ENCODE results near the gene ACTL9.
"Not testable (repeated sequence)": the region's sequence is repeated elsewhere in the genome, so short reads cannot be mapped to it uniquely, and the experiment has no call there.

Gene ACTL9, protein sequence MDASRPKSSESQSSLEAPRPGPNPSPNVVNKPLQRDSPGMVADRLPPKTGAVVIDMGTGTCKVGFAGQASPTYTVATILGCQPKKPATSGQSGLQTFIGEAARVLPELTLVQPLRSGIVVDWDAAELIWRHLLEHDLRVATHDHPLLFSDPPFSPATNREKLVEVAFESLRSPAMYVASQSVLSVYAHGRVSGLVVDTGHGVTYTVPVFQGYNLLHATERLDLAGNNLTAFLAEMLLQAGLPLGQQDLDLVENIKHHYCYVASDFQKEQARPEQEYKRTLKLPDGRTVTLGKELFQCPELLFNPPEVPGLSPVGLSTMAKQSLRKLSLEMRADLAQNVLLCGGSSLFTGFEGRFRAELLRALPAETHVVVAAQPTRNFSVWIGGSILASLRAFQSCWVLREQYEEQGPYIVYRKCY

DNA sequence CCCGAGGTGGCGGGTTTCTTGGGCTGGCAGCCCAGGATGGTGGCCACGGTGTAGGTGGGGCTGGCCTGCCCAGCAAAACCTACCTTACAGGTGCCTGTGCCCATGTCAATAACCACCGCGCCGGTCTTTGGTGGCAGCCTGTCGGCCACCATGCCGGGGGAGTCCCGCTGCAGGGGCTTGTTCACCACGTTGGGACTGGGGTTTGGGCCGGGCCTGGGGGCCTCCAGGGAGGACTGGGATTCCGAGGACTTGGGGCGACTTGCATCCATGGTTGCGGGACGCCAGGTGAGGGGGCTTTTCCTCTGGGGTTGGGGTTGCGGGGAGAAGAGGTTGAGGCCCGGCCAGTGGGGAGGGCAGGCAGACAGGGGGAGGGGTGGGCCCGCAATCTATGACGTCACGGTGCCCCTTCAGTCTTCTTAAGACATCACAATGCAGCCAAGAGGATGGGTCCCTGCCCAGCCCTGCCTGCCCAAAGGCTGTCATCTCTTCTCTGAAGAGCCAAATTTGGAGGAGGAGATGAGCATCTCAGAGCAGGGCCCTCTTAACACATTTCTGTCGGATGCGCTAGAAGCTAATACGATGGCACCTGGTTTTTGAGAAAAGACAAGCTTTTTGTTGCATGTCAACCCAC is at the start of gene ACTL9:
TSS of gene ACTL9 (minus strand) at position 363 of the 631 bp plus-strand sequence. CDS start at position 269, 94 bp downstream.
- no peak for DNase-seq (ENCODE audit: low spot score)

DNA sequence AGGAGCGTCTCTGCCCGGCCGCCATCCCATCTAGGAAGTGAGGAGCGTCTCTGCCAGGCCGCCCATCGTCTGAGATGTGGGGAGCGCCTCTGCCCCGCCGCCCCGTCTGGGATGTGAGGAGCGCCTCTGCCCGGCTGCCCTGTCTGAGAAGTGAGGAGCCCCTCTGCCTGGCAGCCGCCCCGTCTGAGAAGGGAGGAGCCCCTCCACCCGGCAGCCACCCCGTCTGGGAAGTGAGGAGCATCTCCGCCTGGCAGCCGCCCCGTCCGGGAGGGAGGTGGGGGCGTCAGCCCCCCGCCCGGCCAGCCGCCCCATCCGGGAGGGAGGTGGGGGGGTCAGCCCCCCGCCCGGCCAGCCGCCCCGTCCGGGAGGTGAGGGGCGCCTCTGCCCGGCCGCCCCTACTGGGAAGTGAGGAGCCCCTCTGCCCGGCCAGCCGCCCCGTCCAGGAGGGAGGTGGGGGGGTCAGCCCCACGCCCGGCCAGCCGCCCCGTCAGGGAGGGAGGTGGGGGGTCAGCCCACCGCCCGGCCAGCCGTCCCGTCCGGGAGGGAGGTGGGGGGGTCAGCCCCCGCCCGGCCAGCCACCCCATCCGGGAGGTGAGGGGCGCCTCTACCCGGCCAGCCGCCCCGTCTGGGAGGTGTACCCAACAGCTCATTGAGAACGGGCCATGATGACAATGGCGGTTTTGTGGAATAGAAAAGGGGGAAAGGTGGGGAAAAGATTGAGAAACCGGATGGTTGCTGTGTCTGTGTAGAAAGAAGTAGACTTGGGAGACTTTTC is 40.9 kb upstream of the ACTL9 start:
- DNase-seq (ENCODE audit: low spot score): not testable (repeated sequence)

DNA sequence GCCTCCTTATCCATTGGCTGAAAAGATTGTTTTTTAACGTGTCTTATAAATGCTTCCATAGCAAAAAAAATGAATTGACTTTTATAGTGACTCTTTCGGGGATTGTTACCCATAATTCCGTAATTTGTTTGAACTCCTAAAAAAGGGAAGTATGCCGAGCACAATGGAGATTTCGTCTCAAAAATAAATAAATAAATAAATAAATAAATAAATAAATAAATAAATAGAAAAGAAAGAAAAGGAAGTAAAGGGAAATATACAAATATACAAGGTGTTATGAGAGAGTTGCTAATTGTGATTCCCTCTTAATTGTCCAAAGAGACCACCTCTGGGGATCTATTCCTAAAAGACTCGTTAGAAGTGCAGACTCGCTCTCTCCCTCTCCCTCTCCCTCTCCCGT is 39.8 kb upstream of the ACTL9 start:
- no peak for DNase-seq (ENCODE audit: low spot score)

DNA sequence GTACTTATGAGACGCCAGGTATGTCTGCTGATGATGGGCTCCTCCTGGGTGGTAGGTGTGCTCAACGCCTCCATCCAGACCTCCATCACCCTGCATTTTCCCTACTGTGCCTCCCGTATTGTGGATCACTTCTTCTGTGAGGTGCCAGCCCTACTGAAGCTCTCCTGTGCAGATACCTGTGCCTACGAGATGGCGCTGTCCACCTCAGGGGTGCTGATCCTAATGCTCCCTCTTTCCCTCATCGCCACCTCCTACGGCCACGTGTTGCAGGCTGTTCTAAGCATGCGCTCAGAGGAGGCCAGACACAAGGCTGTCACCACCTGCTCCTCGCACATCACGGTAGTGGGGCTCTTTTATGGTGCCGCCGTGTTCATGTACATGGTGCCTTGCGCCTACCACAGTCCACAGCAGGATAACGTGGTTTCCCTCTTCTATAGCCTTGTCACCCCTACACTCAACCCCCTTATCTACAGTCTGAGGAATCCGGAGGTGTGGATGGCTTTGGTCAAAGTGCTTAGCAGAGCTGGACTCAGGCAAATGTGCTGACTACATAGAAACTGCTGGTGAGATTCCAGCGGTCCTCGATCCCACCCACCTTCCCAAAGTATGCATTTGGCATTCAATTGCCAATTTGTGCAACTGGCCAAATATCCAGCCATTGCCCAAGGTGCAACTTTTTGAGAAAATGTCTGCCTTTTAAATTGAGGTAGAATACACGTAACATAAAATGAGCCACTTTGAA is 33.0 kb upstream of the ACTL9 start:
- no peak for DNase-seq (ENCODE audit: low spot score)

DNA sequence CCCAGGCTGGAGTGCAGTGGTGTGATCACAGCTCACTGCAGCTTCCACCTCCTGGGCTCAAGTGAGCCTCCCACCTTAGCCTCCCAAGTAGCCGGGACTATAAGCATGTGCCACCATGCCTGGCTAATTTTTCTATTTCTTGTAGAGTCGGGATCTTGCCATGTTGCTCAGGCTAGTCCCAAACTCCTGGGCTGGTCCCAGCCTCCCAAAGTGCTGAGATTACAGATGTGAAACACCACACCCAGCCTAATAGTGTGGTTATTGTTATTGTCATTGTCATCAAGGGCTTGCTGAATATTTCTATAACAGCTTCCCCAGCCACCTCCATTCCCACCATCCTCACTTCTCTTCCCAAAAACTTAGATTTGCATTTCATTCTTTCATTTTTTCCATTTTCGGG is 25.7 kb upstream of the ACTL9 start:
- DNase-seq (ENCODE audit: low spot score): no peak

DNA sequence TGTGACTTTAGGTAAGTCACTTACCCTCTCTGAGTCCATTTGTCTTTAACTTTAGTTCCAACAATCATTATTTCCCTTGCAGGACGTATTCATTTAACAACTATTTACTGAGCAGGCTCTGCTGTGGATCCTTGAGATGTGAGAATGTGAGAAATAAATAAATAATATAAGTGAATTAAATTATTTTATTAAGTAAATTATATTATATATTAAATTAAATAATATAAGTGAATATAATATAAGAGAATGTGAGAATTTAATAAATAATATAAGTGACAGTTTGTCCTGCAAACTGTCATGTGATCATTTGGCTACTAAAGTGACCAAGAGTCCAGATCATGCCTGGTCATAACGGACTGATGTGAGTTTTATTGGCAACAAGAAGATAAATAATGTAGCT is 23.4 kb upstream of the ACTL9 start:
- DNase-seq (ENCODE audit: low spot score): no peak

DNA sequence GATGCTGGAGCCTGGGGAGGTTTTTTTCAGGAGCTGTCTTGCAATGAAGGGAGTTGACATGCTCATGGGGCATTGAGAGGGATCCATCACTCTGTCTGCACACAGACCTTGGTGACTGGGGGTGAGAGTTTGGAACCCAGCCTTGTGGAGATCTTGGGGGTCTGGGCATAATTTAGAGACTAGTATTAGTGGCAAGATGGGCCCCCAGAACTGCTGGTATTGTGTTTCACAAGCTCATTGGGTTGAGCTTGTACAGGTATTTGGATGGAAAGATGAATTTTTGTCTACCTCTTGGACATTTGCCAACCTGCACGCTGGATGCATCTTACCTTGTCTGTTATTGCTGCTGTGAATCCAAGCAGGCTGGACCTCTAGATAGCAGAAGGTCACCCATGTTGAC is 22.7 kb upstream of the ACTL9 start, which contains the start of gene OR2Z1:
TSS of gene OR2Z1 (plus strand) at position 301 of the 400 bp plus-strand sequence. CDS start 9,395 bp downstream, outside the sequence.
- no peak for DNase-seq (ENCODE audit: low spot score)

DNA sequence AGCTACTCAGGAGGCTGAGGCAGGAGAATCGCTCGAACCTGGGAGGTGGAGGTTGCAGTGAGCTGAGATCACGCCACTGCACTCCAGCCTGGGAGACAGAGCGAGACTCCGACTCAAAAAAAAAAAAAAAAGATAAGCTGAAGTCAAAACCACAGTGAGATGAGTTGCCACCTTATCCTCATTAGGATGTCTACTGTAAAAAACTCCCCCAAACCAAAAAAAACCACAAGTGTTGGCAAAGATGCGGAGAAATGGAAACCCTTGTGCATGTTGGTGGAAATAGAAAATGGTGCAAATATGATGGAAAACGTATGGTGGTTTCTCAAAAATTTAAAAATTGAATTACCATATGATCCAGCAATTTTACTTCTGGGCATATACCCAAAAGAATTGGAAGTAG is 11.7 kb upstream of the ACTL9 start:
- not testable (repeated sequence) for DNase-seq (ENCODE audit: low spot score)

DNA sequence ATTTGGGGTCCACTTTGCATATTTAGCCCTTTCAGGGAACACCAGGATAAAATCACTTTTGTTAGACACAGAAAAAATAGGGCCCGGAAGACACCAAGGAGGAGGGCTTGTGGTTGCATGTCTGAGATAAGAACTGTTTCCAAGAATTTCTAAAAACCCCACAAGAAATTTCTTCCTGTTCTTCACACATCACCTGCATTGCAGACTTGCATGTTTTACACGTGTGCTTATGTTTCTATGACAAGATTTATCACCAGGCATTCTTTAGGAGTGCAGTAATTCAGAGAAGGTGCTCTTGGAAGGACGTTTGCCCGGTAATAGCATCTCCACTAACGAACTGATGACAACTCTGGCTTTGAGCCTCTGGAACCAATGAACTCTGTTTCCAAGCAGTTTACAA is 7.1 kb upstream of the ACTL9 start:
- DNase-seq (ENCODE audit: low spot score): no peak

DNA sequence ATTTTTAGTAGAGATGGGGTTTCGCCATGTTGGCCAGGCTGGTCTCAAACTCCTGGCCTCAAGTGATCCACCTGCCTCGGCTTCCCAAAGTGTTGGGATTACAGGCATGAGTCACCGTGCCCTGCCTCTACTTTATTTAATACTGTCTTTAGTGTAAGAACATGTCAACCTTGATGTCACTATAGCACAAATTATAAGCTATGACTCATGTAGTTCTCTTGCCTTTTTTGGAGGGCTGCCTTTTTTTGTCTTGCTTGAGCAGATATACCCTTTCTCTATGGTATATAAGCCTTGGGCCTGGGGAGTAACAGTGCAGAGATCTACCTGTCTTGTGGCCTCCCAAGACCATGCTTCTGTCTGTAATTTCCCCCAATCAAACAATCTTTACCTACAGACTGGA is 6.7 kb upstream of the ACTL9 start:
- not testable (repeated sequence) for DNase-seq (ENCODE audit: low spot score)

DNA sequence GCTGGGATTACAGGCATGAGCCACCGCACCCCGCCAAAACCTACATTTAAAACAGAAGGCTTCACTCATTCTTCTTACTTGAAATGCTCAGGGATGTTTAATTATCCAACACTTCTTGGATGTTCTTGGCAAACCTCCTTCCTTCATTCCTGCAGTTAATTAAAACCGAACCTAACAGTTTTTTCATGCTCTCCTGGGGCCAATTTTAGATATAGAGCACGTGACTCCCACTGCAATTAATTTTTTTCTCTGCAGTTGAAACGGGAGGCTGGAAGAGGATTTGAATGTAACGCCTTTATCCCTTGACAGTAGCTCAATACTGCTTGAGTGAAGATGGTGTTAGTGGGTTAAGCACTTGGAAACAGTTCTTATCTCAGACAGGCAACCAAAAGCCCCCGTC is 4.6 kb upstream of the ACTL9 start:
- no peak for DNase-seq (ENCODE audit: low spot score)

DNA sequence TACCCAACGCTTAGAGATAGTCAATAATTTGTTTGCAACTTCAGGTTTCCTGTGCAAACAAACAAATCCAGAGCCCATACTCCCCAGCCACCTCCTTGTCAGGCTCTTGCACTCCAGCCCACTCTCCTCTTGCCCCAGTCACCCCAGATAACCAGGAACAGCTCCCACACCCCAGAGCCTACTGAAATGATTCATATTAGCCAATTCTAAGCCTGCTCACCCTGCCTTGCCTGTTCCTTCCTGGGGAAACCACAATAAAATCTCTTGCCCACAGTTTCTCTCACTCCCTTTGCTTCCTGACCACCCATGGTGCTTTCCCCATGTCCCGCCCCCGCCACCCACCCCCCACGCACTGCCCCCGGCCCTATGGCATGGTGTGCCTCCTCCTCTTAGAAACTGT is 3.8 kb upstream of the ACTL9 start:
- no peak for DNase-seq (ENCODE audit: low spot score)

DNA sequence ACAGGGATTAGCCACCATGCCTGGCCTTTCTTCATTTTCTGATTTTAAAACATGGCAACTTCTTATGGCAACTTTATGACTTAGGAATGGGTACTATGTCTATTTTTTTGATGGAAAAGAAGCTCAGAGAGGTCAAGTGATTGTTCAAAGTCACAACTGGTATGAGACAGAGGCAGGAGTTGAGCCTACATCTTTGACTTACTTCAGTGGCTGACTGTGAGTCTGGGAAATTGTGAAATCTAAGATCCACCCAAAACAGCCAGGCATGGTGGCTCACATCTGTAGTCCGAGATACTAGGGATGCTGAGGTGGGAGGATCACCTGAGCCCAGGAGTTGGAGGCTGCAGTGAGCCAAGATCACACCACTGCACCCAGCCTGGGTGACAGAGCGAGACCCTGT is 2.4 kb upstream of the ACTL9 start:
- no peak for DNase-seq (ENCODE audit: low spot score)

DNA sequence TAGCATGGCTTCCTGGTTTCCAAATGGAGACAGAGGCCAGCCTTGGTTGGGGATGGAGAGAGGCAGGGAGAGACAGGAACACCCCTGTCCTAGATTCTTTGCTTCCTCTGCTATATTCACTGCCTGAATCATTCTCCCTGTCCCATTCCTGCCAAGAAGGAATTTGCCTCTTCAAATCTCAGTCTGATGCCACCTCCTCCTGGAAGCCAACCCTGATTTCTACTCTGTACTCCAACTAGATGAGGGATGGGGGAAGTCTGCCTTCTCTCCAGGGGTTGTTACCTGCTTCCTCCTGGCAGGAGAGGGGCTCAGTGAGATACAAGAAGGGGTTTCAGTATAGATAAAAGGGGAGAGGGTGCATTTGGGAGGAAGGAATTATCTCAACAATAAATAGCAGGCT is 1.3 kb upstream of the ACTL9 start:
- DNase-seq (ENCODE audit: low spot score): no peak

DNA sequence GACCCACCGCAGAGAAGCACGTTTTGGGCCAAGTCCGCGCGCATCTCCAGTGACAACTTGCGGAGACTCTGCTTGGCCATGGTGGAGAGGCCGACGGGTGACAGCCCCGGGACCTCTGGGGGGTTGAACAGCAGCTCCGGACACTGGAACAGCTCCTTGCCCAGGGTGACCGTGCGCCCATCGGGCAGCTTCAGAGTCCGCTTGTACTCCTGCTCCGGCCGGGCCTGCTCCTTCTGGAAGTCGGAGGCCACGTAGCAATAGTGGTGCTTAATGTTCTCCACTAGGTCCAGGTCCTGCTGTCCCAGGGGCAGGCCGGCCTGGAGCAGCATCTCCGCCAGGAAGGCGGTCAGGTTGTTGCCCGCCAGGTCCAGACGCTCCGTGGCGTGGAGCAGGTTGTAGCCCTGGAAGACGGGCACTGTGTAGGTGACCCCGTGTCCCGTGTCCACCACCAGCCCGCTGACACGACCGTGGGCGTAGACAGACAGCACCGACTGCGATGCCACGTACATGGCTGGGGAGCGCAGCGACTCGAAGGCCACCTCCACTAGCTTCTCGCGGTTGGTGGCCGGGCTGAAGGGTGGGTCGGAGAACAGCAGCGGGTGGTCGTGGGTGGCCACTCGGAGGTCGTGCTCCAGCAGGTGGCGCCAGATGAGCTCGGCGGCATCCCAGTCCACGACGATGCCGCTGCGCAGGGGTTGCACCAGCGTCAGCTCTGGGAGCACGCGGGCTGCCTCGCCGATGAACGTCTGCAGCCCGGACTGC is 743 bp downstream of the ACTL9 start:
- no peak for DNase-seq (ENCODE audit: low spot score)

DNA sequence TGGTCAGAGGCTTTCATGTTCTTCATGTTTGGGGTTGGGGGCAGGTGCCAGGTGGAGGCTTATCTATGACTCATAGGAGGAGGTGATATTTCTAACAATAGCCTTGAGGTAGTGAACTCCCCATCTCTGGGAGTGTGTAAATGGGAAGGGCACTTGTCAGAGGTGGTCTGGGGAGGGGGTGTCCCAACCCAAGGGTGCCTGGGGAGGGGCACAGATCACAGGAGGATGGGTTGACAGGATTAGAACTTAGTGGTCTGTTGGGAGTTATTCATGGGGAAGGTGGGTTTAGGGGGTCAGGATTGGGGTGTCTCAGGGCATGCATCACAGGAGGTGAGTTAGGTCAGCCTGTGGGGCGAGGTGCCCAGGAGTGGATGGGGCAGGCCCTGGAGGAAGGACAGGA is 1.6 kb downstream of the ACTL9 start:
- DNase-seq (ENCODE audit: low spot score): no peak

DNA sequence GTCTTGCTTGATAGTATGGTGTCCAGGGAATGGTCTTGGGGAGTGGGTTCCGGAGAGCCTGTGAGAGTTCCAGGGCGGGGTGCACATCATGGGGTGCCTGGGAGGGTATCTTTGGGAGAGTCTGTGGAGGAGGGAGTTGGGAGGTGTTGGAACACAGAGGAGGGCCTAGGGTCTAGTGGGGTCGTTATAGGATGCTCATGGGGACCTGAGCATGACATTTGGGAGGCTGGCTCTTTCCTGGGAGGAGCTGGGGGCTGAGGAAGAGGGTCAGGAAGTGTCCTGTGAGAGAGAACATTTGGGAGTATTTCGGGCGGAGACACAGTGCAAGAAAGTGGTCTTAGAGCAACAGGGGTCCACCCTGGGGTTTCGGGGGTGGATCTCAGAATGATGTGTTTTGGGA is 2.7 kb downstream of the ACTL9 start:
- no peak for DNase-seq (ENCODE audit: low spot score)

DNA sequence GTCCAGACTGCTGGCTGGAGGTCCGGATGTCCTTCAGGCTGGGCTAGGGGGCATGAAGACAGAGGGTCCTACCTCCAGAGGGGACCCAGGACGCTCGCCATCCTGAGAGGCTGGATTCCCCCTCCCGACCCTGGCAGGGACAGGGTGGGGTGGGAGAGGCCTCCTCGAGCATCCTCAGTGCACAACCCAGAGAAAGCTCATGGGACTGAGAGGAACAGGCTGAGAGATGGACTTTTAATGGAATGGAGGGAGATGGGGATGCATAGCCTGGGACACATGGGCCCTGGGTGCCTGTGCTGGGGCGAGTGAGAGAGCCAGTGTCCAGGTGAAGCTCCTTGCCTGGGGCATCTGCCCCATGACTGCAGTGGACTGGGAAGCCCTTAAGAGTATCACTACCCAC is 3.1 kb downstream of the ACTL9 start:
- no peak for DNase-seq (ENCODE audit: low spot score)

DNA sequence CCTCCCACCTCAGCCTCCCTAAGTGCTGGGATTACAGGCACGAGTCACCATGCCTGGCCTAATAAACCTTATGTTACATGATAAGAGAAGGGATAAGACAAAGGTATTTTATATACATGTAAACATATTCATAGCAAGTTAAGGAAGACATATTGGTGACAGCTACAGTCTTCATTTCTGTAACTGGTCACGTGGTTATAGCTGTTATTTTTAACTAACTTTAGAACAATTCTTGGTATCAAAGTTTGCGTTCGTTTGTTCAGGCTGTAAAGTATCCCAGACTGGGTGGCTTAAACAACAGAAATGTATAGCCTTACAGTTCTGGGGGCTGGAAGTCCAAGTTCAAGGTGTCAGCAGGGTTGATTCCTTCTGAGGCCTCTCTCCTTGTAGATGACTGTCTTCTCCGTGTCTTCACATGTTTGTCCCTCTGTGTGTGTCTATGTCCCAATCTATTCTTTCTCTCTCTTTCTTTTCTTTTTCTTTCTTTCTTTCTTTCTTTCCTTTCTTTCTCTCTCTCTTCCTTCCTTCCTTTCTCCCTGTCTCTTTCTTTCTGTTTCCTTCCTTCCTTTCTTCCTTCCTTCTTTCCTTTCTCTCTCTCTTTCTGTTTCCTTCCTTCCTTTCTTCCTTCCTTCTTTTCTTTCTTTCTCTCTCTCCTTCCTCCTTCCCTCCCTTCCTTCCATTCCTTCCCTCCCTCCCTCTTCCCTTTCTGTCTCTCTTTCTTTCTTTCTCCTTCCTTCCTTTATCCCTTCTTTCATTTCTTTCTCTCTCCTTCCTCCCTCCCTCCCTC is 7.6 kb downstream of the ACTL9 start:
- DNase-seq (ENCODE audit: low spot score): no peak

DNA sequence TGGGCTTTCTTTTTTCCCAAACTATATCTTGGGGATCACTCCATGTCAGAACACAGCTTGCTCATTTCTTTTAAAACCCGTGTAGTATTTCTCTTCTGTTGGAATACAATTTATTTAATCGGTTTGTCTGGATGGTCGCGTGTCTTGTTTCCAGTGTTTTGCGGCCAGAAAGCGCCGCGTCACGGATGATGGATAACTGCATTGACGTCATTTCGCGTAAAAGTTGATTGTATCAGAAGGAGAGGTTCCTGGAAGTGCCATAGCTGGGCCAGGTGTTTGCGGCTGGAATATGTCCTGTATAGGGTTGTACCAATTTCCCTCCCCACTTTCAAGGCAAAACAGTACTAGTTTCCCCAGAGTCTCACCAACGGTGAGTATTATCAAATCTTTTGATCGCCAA is 9.7 kb downstream of the ACTL9 start:
- no peak for DNase-seq (ENCODE audit: low spot score)

DNA sequence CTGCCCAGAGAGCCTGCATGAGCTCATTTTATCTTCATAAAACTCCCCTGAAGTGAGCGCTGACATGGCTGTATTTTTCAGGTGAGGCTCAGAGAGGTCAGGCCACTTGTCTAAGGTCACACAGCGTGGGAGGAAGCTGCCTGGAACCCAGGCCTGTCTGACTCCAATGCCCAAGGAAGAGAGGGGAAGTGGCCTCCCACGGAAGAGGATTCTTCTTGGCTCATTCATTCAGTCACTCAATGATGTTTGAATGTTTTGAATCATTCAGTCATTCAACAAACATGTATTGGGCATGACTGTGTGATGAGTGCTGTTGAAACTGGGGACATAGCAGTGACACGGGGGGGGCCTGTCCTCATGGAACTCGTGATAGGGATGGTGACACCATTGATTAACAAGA is 12.0 kb downstream of the ACTL9 start:
- DNase-seq (ENCODE audit: low spot score): no peak

All from pons (tissue), 1 donor.